ENCODE results near the gene CENPO. TPM values are rescaled to one million over a fixed set of nuclear protein-coding genes. Genes with fewer than 3 reads are reported as not detected.

The CENPO gene
- 3.3 and 9.1 TPM in 2 replicates for total RNA-seq
- 12.7 and 31.8 TPM in 2 replicates for polyA plus RNA-seq
- 12.1 and 26.3 TPM in 2 replicates for polyA plus RNA-seq (2012)
- polyA minus RNA-seq (ENCODE audit: low replicate concordance): 35.2 and 53.6 TPM in 2 replicates

GRCh38 chr2:24792874-24793760 lies at the start of gene CENPO, which contains the start of gene PTRHD1:
Gene CENPO, plus strand, starts transcription at chr2:24793425. Its CDS starts 495 bp downstream, at chr2:24793920.
Gene PTRHD1, minus strand, starts transcription at chr2:24793391. Its CDS starts 14 bp downstream, at chr2:24793377.
- Histone ChIP-seq H3K4me2 (ENCODE audit: extremely low read depth, insufficient read depth, low read length) (peak within 1 kb of the TSS; percentile 87), H3K4me3 (replicated peaks in 1 of 4; ENCODE audit: control extremely low read depth in 1 of 4, insufficient read depth in 1 of 4, low read depth in 3 of 4, low read length in 4 of 4) (peak within 1 kb of the TSS; percentile 78 to 95 (median 86)), H3K4me1 (ENCODE audit: control insufficient read depth, extremely low read depth, insufficient read depth, low read length) (peaks cover 2% of the 10 kb centered on the region), H3K9me3 (ENCODE audit: control insufficient read depth, insufficient read depth, low read depth, low read length) (no peaks in the 10 kb centered on the region), H4K20me1 (ENCODE audit: control insufficient read depth, extremely low read depth, insufficient read depth, low read length) (no peaks in the 10 kb centered on the region), H3K36me3 (ENCODE audit: control insufficient read depth, insufficient read depth, low read length) (no peaks in the 10 kb centered on the region), H3K27ac (ENCODE audit: insufficient read depth, low read length) (peak within 1 kb of the TSS; percentile 100), H2AFZ (ENCODE audit: low read length) (peak within 1 kb of the TSS; percentile 99), H3K27me3 (ENCODE audit: control insufficient read depth, insufficient read depth, low read length) (no peaks in the 10 kb centered on the region), H3K9ac (ENCODE audit: insufficient read depth, low read length) (peak within 1 kb of the TSS; percentile 100), H3K79me2 (ENCODE audit: control insufficient read depth, insufficient read depth, low read length) (peaks cover 46% of the 10 kb centered on the region)
- peak; percentile 95 to 97 for DNase-seq (ENCODE audit: low read depth in 2 of 2)
- TF ChIP-seq EZH2 (IDR thresholded peaks at IDR 0.05; ENCODE audit: low read length, missing control alignments): no peak
- TF ChIP-seq CTCF (conservative IDR thresholded peaks at IDR 0.05 in 1 of 2, IDR thresholded peaks at IDR 0.05 in 1 of 2; ENCODE audit: low read depth in 1 of 2, low read length in 2 of 2): peak; percentile 65 to 69

GRCh38 chr2:24743924-24744323 lies 49.3 kb upstream of the CENPO start:
- Histone ChIP-seq H2AFZ (ENCODE audit: low read length) (no peak overlapping the region), H3K27me3 (ENCODE audit: control insufficient read depth, insufficient read depth, low read length) (no peaks in the 10 kb centered on the region), H4K20me1 (ENCODE audit: control insufficient read depth, extremely low read depth, insufficient read depth, low read length) (no peaks in the 10 kb centered on the region), H3K36me3 (ENCODE audit: control insufficient read depth, insufficient read depth, low read length) (peaks cover 2% of the 10 kb centered on the region), H3K4me3 (replicated peaks in 1 of 4; ENCODE audit: control extremely low read depth in 1 of 4, insufficient read depth in 1 of 4, low read depth in 3 of 4, low read length in 4 of 4) (no peak overlapping the region), H3K79me2 (ENCODE audit: control insufficient read depth, insufficient read depth, low read length) (no peaks in the 10 kb centered on the region), H3K27ac (ENCODE audit: insufficient read depth, low read length) (no peak overlapping the region), H3K4me2 (ENCODE audit: extremely low read depth, insufficient read depth, low read length) (no peak overlapping the region), H3K4me1 (ENCODE audit: control insufficient read depth, extremely low read depth, insufficient read depth, low read length) (no peaks in the 10 kb centered on the region), H3K9me3 (ENCODE audit: control insufficient read depth, insufficient read depth, low read depth, low read length) (no peaks in the 10 kb centered on the region), H3K9ac (ENCODE audit: insufficient read depth, low read length) (no peak overlapping the region)
- DNase-seq (ENCODE audit: low read depth in 2 of 2): no peak
- TF ChIP-seq CTCF (conservative IDR thresholded peaks at IDR 0.05 in 1 of 2, IDR thresholded peaks at IDR 0.05 in 1 of 2; ENCODE audit: low read depth in 1 of 2, low read length in 2 of 2) (no peak), EZH2 (IDR thresholded peaks at IDR 0.05; ENCODE audit: low read length, missing control alignments) (no peak)

- H2AFZ ChIP-seq (ENCODE audit: low read length): no peak overlapping the region
- H3K36me3 ChIP-seq (ENCODE audit: control insufficient read depth, insufficient read depth, low read length): peaks cover 2% of the 10 kb centered on the region
- no peak overlapping the region for H3K4me3 ChIP-seq (replicated peaks in 1 of 4; ENCODE audit: control extremely low read depth in 1 of 4, insufficient read depth in 1 of 4, low read depth in 3 of 4, low read length in 4 of 4)
- no peaks in the 10 kb centered on the region for H3K4me1 ChIP-seq (ENCODE audit: control insufficient read depth, extremely low read depth, insufficient read depth, low read length)
- H3K9ac ChIP-seq (ENCODE audit: insufficient read depth, low read length): no peak overlapping the region
- no peaks in the 10 kb centered on the region for H3K9me3 ChIP-seq (ENCODE audit: control insufficient read depth, insufficient read depth, low read depth, low read length)
- no peak overlapping the region for H3K27ac ChIP-seq (ENCODE audit: insufficient read depth, low read length)
- no peaks in the 10 kb centered on the region for H3K27me3 ChIP-seq (ENCODE audit: control insufficient read depth, insufficient read depth, low read length)
- H3K4me2 ChIP-seq (ENCODE audit: extremely low read depth, insufficient read depth, low read length): no peak overlapping the region
- no peak for DNase-seq (ENCODE audit: low read depth in 2 of 2)
- no peaks in the 10 kb centered on the region for H4K20me1 ChIP-seq (ENCODE audit: control insufficient read depth, extremely low read depth, insufficient read depth, low read length)
- H3K79me2 ChIP-seq (ENCODE audit: control insufficient read depth, insufficient read depth, low read length): no peaks in the 10 kb centered on the region
- TF ChIP-seq EZH2 (IDR thresholded peaks at IDR 0.05; ENCODE audit: low read length, missing control alignments) (no peak), CTCF (conservative IDR thresholded peaks at IDR 0.05 in 1 of 2, IDR thresholded peaks at IDR 0.05 in 1 of 2; ENCODE audit: low read depth in 1 of 2, low read length in 2 of 2) (no peak)
Measured at GRCh38 chr2:24744356-24744755, 48.9 kb upstream of the CENPO start.

Data from fibroblast of lung (primary cell).